KOPT-K1 (cell line): ENCODE data around the gene OAT.

Source experiments
- H3K27ac ChIP-seq: fragments of 200-600 bp; sonication (generic); 2 replicates; pipeline ENCODE4 v1.5.1; 2016; ENCODE audit warnings: antibody characterized with exemption, mild to moderate bottlenecking, low read depth, low read length; ENCODE audit not compliant: poor library complexity, severe bottlenecking
- H3K36me3 ChIP-seq: fragments of 200-600 bp; sonication (generic); 2 replicates; pipeline ENCODE4 v1.5.1; 2017; ENCODE audit warnings: antibody characterized with exemption, mild to moderate bottlenecking, low read length, moderate library complexity; ENCODE audit not compliant: insufficient read depth
- H3K9me3 ChIP-seq: fragments of 200-600 bp; sonication (generic); 2 replicates; pipeline ENCODE4 v1.5.1; 2017; ENCODE audit warnings: antibody characterized with exemption, low read length, mild to moderate bottlenecking; ENCODE audit not compliant: insufficient read depth, poor library complexity, severe bottlenecking

Gene OAT

GRCh38 chr10:124367936-124368335 lies 50.8 kb downstream of the OAT start:
- Histone ChIP-seq H3K36me3 (no peaks in the 10 kb centered on the region), H3K27ac (peak overlapping the region; percentile 56), H3K9me3 (no peaks in the 10 kb centered on the region)

DNA sequence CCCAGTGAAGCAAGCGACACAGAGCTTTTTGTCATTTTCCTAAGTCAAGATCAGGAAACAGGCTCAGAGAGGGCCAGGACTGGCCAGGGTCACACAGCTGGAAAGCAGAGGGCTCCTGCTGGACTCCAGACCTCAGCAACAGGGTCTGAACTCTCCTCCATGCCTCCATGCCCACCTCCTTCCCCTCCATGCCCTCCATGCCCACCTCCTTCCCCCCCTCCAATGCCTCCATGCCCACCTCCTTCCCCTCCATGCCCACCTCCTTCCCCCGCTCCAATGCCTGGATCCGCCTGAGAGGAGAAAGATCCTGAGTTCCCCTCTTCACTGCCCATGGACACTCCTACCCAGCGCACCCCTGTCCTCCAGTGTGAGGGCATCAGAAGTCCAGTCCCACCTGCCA lies 51.3 kb downstream of the OAT start:
- H3K36me3 ChIP-seq: no peaks in the 10 kb centered on the region
- peak overlapping the region; percentile 56 for H3K27ac ChIP-seq
- no peaks in the 10 kb centered on the region for H3K9me3 ChIP-seq

- Histone ChIP-seq H3K9me3 (no peaks in the 10 kb centered on the region), H3K27ac (peak overlapping the region; percentile 56), H3K36me3 (no peaks in the 10 kb centered on the region)
Observed at GRCh38 chr10:124366825-124367224, 51.9 kb downstream of the OAT start.

GRCh38 chr10:124366343-124366742 lies 52.4 kb downstream of the OAT start:
- Histone ChIP-seq H3K36me3 (no peaks in the 10 kb centered on the region), H3K9me3 (no peaks in the 10 kb centered on the region), H3K27ac (peak overlapping the region; percentile 56)

GRCh38 chr10:124364674-124365073 lies 54.0 kb downstream of the OAT start:
- peaks cover 10% of the 10 kb centered on the region for H3K9me3 ChIP-seq
- H3K36me3 ChIP-seq: no peaks in the 10 kb centered on the region
- H3K27ac ChIP-seq: no peak overlapping the region

DNA sequence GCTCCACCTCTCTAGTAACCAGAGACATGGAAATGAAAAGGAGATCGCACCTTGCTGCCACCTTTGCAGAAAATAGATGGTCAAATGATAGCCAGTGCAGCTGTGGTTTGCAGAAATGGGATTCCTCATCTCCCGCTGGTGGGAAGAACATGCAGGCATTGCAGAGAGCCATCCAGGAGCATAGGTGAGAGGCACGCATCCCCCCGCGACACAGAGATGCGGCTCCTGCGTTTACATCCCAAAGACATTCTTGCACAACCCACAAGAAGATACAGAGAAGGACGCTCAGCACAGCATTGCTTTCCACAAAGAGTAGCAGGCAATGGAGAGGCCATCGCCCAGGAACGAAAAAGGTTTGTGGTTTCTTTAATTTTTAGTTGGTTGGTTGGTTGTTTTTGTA lies 56.2 kb downstream of the OAT start:
- Histone ChIP-seq H3K36me3 (no peaks in the 10 kb centered on the region), H3K27ac (no peak overlapping the region), H3K9me3 (peaks cover 22% of the 10 kb centered on the region)

GRCh38 chr10:124359336-124359832 lies 59.3 kb downstream of the OAT start:
- H3K27ac ChIP-seq: no peak overlapping the region
- peaks cover 22% of the 10 kb centered on the region for H3K9me3 ChIP-seq
- no peaks in the 10 kb centered on the region for H3K36me3 ChIP-seq

DNA sequence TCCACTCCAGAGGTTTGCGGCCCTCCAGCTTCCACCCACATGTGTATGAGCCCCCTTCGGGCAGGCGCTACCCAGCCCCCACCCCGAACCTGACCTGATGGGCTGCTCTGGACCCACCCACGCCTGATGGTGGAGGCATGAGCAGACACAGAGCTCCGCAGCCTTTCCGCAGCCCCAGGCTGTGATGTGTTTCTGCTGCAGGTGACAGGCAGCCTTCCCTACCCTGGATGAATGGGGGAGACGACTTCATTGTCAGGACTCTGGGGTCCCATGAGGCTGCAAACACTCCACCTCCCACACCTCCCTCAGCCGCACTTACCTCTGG lies 61.2 kb downstream of the OAT start:
- Histone ChIP-seq H3K9me3 (peaks cover 22% of the 10 kb centered on the region), H3K27ac (no peak overlapping the region), H3K36me3 (no peaks in the 10 kb centered on the region)

GRCh38 chr10:124356701-124357560 lies 61.8 kb downstream of the OAT start:
- Histone ChIP-seq H3K27ac (no peak overlapping the region), H3K36me3 (no peaks in the 10 kb centered on the region), H3K9me3 (peaks cover 22% of the 10 kb centered on the region)

DNA sequence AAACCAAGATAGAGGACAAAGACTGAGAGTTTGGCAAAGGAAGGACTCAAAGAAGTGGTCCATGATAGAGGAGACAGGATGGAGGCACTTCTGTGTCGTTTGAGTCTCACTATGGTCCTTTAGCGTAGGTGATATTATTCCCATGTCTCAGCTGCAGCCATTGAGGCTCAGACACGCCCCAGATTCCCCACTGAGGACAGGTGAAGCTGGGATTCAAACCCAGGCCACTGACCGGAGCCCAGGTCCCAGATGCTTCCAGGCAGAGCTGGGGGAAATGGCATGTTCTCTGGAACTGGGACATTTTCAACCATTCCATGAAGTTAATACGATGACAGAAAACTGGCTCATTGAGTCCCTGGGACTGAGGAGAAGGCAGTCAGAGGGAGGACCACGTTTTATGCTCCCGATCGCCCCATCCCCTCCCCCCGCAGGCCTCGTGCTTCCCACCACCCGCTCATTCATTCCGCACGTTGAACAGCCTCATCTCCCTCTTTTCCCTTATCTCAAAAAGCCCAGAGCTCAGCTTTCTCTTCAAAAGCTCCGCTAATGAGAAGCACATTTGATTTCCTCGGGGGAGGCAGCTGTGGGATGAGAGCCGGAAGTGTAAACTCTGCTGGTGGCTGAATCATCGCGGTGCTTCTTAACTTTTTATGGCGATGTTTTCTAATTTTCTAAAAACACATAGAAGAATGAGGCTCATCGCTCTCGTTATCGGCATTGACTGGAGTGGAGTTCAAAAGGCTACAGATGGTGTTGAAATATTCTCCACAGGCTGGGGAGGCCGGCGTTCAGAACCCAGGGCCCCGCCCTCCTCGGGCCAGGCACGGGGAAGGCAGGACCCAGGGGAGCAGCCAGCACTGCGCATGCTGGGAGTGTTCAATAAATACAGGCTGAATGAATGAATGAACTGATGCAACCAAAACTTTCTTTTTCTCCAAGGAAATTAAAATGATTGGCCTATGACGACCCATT lies 64.0 kb downstream of the OAT start:
- H3K36me3 ChIP-seq: no peaks in the 10 kb centered on the region
- peaks cover 12% of the 10 kb centered on the region for H3K9me3 ChIP-seq
- H3K27ac ChIP-seq: peak overlapping the region; percentile 65

DNA sequence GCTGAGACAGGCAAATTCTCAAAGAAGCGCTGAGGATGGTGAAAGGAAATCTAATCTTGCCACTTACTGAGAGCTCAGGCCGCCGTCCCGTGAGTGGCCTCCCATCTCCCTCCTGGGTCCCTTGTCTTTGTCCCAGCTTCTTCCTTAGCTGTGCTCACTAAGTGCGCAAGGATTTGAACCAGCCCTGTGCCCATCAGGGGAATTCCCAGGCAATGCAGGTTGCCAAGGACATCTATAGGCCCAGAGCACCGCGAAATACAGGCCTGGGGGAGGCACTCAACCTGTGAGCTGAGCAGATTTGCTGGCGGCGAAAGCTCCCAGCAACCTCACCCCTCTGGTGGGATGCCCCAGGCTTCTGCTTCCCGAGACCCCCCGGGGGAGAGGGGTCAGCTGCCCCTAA lies 64.8 kb downstream of the OAT start:
- Histone ChIP-seq H3K36me3 (no peaks in the 10 kb centered on the region), H3K9me3 (peaks cover 4% of the 10 kb centered on the region), H3K27ac (peak overlapping the region; percentile 65)

DNA sequence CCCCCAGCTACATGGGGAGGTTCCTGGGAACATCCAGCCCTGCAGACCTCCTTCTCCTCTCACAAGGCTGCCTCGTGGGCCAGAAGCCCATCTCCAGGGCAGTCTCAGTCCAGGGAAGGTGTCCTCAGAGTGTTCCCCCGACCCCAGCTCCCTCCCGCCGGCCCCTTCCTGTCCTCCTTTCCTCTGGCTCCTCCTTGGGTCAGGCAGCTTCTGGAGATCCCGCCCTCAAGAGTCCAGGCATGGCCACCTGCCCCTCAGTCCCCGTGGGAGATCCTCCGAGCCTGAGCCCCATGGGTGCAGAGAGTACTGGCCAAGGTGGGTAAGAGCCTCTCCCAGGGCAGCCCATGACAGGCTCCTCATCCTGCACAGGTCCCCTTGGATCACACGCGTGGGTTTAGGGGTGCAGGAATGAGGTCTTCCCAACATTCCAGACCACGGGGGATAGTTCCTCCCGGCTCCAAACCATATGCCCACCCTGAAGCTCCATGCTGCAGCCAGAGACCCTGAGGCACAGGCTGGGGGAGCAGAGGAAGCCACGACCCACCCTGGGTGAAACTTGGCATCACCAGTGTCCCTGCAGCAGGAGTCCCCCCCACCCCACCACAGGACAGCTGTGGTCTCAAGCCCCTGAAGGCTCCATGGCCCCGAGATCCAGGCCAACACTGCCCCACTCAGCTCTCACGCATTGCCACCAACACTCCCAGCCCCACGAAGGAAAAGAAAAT lies 65.5 kb downstream of the OAT start:
- no peaks in the 10 kb centered on the region for H3K36me3 ChIP-seq
- H3K9me3 ChIP-seq: no peaks in the 10 kb centered on the region
- H3K27ac ChIP-seq: no peak overlapping the region

GRCh38 chr10:124351481-124352220 lies 67.1 kb downstream of the OAT start:
- Histone ChIP-seq H3K36me3 (no peaks in the 10 kb centered on the region), H3K27ac (no peak overlapping the region), H3K9me3 (no peaks in the 10 kb centered on the region)

DNA sequence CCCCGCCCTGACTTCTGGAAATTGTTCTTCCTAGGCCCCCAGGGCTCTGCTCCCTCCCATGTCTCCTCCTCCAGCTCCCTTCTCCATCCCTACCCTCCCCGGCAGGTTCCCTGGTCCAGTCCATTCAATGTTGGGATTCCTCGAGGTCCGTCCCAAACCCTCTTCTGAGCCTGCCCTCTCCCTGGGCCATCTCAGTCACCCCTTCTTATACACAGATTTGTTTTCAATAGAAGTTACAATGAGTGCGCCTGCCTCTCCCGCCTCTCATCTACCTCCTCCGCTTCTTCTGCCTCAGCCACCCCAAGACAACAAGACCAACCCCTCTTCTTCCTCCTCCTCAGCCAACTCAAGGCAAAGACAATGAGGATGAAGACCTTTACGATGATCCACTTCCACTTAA lies 67.9 kb downstream of the OAT start:
- Histone ChIP-seq H3K9me3 (no peaks in the 10 kb centered on the region), H3K27ac (no peak overlapping the region), H3K36me3 (no peaks in the 10 kb centered on the region)
